K562 (cell line): ENCODE measurements around the gene XKR7. TPM values are rescaled to one million over a fixed set of nuclear protein-coding genes. Genes with fewer than 3 reads are reported as not detected.

Source experiments
- FOXP1 ChIP-seq: sonication (generic); formaldehyde crosslinking; IDR thresholded peaks from 2 replicates; pipeline ENCODE4 v1.8.0; 2022; ENCODE audit warnings: mild to moderate bottlenecking, missing genetic modification reagents
- HIVEP1 ChIP-seq: fragments of 250-450 bp; sonication (Bioruptor Pico); IDR thresholded peaks from 2 replicates; pipeline ENCODE4 v1.4.0; 2020; ENCODE audit warnings: mild to moderate bottlenecking
- KAT8 ChIP-seq: fragments of 450-650 bp; IDR thresholded peaks from 2 replicates; pipeline ENCODE4 v1.6.1; 2016; ENCODE audit warnings: low read depth, mild to moderate bottlenecking
- LEF1 ChIP-seq: fragments of 450-650 bp; IDR thresholded peaks from 2 replicates; pipeline ENCODE4 v1.6.1; 2016; ENCODE audit warnings: mild to moderate bottlenecking
- MAFF ChIP-seq: IDR thresholded peaks from 2 replicates; pipeline ENCODE4 v1.6.1; 2012; ENCODE audit warnings: low read length, improper control_type of control experiment
- RBM17 ChIP-seq: fragments of 200-400 bp; formaldehyde crosslinking; IDR thresholded peaks from 2 replicates; pipeline ENCODE4 v1.6.1; 2017; ENCODE audit warnings: low read depth, mild to moderate bottlenecking, low read length, borderline replicate concordance
- SAFB ChIP-seq: fragments of 200-400 bp; formaldehyde crosslinking; IDR thresholded peaks from 2 replicates; pipeline ENCODE4 v1.6.1; 2017; ENCODE audit warnings: low read depth, low read length, borderline replicate concordance
- SMARCA4 ChIP-seq: fragments of 450-650 bp; IDR thresholded peaks from 2 replicates; pipeline ENCODE4 v1.6.1; 2016
- SP1 ChIP-seq: sonication (generic); formaldehyde crosslinking; IDR thresholded peaks from 2 replicates; pipeline ENCODE4 v1.8.1; 2022; ENCODE audit warnings: mild to moderate bottlenecking, missing genetic modification reagents
- XRCC3 ChIP-seq: fragments of 450-650 bp; IDR thresholded peaks from 2 replicates; pipeline ENCODE4 v1.6.1; 2017; ENCODE audit warnings: mild to moderate bottlenecking, moderate library complexity
- ZNF311 ChIP-seq: fragments of 250-450 bp; sonication (Bioruptor Pico); IDR thresholded peaks from 2 replicates; pipeline ENCODE4 v1.4.0; 2020; ENCODE audit warnings: mild to moderate bottlenecking, moderate library complexity
- polyA plus RNA-seq, 8 experiments: library from polyadenylated mRNA; depleted of rRNA in 4 of 8; stranded (reverse) in 5 of 8; unstranded in 3 of 8; fragments of >200 nt; fragmentation: Nextera tagmentation in 2 of 8; fragmentation: Illumina TruSeq in 1 of 8; extraction: Ambion mirVana in 2 of 8; extraction: Trizol in 1 of 8; gene quantifications; 2 replicates each; pipeline versions ENCODE4 v1.2.1 to v1.2.3, GENCODE V29; 2011 to 2014; ENCODE audit warnings: inconsistent platforms in 1 of 8, missing spikeins in 1 of 8
- total RNA-seq, 7 experiments: library from RNA; depleted of rRNA in 6 of 7; stranded (reverse); fragments of >200 nt in 6 of 7; fragmentation: Illumina TruSeq in 2 of 7; extraction: Trizol in 2 of 7; gene quantifications; 2 replicates each; pipeline versions ENCODE4 v1.2.1 to v1.2.3, GENCODE V29; 2011 to 2021; ENCODE audit warnings: low replicate concordance in 1 of 7
- TF ChIP-seq, protein P1 (sequence below), 2 experiments: fragments of 450-650 bp in 1 of 2; sonication (generic) in 1 of 2; formaldehyde crosslinking in 1 of 2; IDR thresholded peaks in 1 of 2; conservative IDR thresholded peaks in 1 of 2; 2 replicates each; pipeline versions ENCODE4 v1.6.1 to v1.8.1; 2016 to 2023; ENCODE audit warnings: mild to moderate bottlenecking in 2 of 2, moderate library complexity in 2 of 2, inconsistent platforms in 1 of 2, missing genetic modification reagents in 1 of 2
- TF ChIP-seq, protein P2 (sequence below): fragments of 450-650 bp; IDR thresholded peaks from 2 replicates; pipeline ENCODE4 v1.7.0; 2016; ENCODE audit warnings: borderline replicate concordance
- TF ChIP-seq, protein P3 (sequence below): sonication (generic); formaldehyde crosslinking; IDR thresholded peaks from 2 replicates; pipeline ENCODE4 v1.8.1; 2023; ENCODE audit warnings: mild to moderate bottlenecking, missing genetic modification reagents
- TF ChIP-seq, protein P4 (sequence below), 2 experiments: fragments of 150-350 bp in 1 of 2; IDR thresholded peaks; 2 replicates each; pipeline ENCODE4 v1.6.1; 2012 to 2016; ENCODE audit warnings: low read depth in 2 of 2, low read length in 2 of 2, mild to moderate bottlenecking in 1 of 2, moderate library complexity in 1 of 2
- TF ChIP-seq, protein P5 (sequence below): fragments of 250-450 bp; sonication (Bioruptor Pico); IDR thresholded peaks from 2 replicates; pipeline ENCODE4 v1.8.0; 2021; ENCODE audit warnings: moderate library complexity, mild to moderate bottlenecking, inconsistent platforms
- TF ChIP-seq, protein P6 (sequence below): fragments of 200-800 bp; sonication (Bioruptor generic); IDR thresholded peaks from 2 replicates; pipeline ENCODE4 v1.6.1; 2017; ENCODE audit warnings: missing genetic modification characterization, missing compliant biosample characterization

Gene XKR7
- total and polyA plus RNA-seq, 9 of the 15 experiments (the other 6 are each of a cell fraction or from before 2014, with no cell fraction given) = 0.02 TPM; not detected in 8

DNA sequence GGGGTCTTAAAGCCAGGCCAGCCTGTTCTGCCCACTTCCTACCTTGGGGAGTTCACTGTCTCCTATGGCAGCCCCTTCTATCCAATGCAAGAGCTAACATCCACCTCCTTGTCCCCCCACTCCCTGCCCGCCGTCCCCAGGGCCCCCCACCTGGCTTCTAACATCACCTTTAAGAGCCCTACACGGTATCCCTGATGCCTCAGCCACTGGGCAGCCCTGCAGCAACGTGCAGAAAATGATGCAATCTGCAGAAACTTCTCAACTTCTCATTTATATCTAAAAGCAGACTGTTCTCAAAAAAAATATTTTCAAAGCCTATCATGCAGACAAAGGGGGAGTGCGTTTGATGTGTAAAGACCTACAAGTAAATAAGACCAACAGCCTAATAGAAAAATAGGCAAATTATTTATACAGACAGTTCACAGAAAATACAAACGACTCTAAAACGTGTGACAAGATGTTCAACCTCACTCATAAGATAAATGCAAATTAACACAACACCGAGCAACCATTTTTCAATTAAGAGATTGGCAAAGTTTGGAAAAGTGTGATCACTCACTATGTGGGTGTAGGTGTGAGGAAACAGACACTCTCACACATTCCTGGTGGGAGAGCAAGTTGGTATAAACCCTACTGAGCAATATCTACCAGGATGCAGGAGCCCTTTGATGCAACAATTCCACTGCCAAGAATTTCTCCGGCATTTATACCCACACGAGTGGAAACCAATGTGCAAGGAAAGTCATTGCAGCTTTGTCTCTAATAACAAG lies 69.0 kb downstream of the XKR7 start (continued):
- TF ChIP-seq, protein P1, sequence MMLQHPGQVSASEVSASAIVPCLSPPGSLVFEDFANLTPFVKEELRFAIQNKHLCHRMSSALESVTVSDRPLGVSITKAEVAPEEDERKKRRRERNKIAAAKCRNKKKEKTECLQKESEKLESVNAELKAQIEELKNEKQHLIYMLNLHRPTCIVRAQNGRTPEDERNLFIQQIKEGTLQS (IDR thresholded peaks at IDR 0.05) = peak; percentile 93
- TF ChIP-seq, protein P1 (CRISPR knock-in tag; conservative IDR thresholded peaks at IDR 0.05) = no peak
- no peak for TF ChIP-seq MAFF
- no peak for TF ChIP-seq SAFB
- TF ChIP-seq ZNF311 (CRISPR knock-in tag) = 0 out of 2 replicates have a peak, but pooled peaks have one; percentile 19
- peak; percentile 16; the same call in 1 of the 2 replicates for TF ChIP-seq SMARCA4
- TF ChIP-seq, protein P2, sequence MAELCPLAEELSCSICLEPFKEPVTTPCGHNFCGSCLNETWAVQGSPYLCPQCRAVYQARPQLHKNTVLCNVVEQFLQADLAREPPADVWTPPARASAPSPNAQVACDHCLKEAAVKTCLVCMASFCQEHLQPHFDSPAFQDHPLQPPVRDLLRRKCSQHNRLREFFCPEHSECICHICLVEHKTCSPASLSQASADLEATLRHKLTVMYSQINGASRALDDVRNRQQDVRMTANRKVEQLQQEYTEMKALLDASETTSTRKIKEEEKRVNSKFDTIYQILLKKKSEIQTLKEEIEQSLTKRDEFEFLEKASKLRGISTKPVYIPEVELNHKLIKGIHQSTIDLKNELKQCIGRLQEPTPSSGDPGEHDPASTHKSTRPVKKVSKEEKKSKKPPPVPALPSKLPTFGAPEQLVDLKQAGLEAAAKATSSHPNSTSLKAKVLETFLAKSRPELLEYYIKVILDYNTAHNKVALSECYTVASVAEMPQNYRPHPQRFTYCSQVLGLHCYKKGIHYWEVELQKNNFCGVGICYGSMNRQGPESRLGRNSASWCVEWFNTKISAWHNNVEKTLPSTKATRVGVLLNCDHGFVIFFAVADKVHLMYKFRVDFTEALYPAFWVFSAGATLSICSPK = no peak
- TF ChIP-seq LEF1 = no peak; the same call in 1 of the 2 replicates
- no peak for TF ChIP-seq FOXP1 (CRISPR knock-in tag)
- TF ChIP-seq, protein P3, sequence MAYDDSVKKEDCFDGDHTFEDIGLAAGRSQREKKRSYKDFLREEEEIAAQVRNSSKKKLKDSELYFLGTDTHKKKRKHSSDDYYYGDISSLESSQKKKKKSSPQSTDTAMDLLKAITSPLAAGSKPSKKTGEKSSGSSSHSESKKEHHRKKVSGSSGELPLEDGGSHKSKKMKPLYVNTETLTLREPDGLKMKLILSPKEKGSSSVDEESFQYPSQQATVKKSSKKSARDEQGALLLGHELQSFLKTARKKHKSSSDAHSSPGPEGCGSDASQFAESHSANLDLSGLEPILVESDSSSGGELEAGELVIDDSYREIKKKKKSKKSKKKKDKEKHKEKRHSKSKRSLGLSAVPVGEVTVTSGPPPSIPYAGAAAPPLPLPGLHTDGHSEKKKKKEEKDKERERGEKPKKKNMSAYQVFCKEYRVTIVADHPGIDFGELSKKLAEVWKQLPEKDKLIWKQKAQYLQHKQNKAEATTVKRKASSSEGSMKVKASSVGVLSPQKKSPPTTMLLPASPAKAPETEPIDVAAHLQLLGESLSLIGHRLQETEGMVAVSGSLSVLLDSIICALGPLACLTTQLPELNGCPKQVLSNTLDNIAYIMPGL = no peak
- TF ChIP-seq HIVEP1 (CRISPR knock-in tag) = 0 out of 2 replicates have a peak, but pooled peaks have one; percentile 28
- no peak for TF ChIP-seq SP1 (CRISPR knock-in tag)
- TF ChIP-seq, protein P4, sequence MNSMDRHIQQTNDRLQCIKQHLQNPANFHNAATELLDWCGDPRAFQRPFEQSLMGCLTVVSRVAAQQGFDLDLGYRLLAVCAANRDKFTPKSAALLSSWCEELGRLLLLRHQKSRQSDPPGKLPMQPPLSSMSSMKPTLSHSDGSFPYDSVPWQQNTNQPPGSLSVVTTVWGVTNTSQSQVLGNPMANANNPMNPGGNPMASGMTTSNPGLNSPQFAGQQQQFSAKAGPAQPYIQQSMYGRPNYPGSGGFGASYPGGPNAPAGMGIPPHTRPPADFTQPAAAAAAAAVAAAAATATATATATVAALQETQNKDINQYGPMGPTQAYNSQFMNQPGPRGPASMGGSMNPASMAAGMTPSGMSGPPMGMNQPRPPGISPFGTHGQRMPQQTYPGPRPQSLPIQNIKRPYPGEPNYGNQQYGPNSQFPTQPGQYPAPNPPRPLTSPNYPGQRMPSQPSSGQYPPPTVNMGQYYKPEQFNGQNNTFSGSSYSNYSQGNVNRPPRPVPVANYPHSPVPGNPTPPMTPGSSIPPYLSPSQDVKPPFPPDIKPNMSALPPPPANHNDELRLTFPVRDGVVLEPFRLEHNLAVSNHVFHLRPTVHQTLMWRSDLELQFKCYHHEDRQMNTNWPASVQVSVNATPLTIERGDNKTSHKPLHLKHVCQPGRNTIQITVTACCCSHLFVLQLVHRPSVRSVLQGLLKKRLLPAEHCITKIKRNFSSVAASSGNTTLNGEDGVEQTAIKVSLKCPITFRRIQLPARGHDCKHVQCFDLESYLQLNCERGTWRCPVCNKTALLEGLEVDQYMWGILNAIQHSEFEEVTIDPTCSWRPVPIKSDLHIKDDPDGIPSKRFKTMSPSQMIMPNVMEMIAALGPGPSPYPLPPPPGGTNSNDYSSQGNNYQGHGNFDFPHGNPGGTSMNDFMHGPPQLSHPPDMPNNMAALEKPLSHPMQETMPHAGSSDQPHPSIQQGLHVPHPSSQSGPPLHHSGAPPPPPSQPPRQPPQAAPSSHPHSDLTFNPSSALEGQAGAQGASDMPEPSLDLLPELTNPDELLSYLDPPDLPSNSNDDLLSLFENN (IDR thresholded peaks at IDR 0.05; ENCODE audit: low read depth in 2 of 2, low read length in 2 of 2) = no peak
- TF ChIP-seq, protein P5, sequence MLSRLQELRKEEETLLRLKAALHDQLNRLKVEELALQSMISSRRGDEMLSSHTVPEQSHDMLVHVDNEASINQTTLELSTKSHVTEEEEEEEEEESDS (CRISPR knock-in tag) = no peak
- TF ChIP-seq, protein P6, sequence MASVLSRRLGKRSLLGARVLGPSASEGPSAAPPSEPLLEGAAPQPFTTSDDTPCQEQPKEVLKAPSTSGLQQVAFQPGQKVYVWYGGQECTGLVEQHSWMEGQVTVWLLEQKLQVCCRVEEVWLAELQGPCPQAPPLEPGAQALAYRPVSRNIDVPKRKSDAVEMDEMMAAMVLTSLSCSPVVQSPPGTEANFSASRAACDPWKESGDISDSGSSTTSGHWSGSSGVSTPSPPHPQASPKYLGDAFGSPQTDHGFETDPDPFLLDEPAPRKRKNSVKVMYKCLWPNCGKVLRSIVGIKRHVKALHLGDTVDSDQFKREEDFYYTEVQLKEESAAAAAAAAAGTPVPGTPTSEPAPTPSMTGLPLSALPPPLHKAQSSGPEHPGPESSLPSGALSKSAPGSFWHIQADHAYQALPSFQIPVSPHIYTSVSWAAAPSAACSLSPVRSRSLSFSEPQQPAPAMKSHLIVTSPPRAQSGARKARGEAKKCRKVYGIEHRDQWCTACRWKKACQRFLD (CRISPR knock-in tag) = no peak
- no peak for TF ChIP-seq XRCC3
- TF ChIP-seq KAT8 = no peak
- no peak for TF ChIP-seq RBM17
